Stimulated activated CD8-positive, alpha-beta memory T cell treated with anti-CD3 and anti-CD28 coated beads, Interleukin-15, amount 100 ng/mL, for 1 hour (primary cell): ENCODE results near the gene IL34.
"Not testable (repeated sequence)": the region's sequence is repeated elsewhere in the genome, so short reads cannot be mapped to it uniquely, and the experiment has no call there.

Source experiments
- DNase-seq: peaks from one replicate; pipeline ENCODE4 v3.0.0-alpha.2; 2020; ENCODE audit warnings: low read depth

The IL34 gene

DNA sequence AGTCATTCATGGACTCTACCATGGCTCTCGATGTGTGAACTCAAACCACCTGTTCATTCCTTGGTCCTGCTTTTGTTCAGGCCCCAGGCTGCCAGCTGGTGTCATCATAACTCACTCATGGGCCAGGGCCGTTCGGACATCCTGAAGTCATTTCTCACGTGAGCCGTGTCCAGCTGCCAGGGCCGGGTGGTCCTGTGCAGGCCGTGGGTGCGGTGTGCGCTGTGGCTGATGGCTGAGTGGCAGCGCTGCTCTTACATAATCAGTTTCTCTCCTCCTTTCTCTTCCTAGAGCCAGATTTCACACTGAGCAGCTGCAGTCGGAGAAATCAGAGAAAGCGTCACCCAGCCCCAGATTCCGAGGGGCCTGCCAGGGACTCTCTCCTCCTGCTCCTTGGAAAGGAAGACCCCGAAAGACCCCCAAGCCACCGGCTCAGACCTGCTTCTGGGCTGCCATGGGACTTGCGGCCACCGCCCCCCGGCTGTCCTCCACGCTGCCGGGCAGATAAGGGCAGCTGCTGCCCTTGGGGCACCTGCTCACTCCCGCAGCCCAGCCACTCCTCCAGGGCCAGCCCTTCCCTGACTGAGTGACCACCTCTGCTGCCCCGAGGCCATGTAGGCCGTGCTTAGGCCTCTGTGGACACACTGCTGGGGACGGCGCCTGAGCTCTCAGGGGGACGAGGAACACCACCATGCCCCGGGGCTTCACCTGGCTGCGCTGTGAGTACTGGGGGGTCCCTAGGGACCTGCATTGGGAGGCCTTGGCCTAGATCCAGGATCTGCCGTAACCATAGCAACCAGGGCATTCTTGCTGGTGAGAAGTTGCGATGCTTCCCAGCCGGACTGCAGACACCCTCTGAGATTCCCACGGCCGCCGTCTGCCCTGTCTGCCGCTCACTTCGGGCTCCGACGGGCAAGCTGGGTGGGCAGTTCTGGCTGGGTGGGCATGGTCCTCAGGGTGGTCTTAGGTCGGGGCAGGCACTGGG is at the start of gene IL34:
Gene IL34 (plus strand): TSS at position 300 of the 982 bp plus-strand sequence. CDS start 389 bp downstream, at position 689.
- no peak for DNase-seq

DNA sequence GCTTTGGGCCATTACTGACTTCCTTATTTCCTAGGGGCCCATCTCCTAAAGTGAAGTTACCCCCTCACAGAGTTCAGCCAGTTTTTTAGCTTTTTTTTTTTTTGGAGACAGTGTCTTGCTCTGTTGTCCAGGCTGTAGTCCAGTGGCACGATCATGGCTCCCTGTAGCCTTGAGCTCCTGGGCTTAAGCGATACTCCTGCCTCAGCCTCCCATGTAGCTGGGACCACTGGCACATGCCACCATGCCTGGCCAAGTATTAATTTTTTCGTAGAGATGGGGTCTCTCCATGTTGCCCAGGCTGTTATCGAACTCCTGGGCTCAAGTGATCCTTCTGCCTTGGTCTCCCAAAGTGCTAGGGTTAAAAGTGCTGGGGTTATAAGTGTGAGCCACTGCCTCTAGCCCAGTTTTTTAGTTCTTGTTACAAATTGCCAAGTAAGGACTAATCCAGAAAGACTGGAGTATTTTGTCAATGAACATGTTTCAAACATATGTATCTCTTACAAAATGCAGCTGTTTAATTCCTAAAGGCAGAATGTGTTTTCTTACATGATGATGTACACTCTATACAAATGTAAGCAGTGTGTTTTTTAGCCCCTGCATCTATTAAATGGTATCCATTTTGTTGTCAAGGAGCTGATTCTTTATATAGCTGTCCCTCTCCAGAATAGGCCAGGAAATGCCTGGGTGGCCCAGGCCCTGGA is 49.1 kb upstream of the IL34 start:
- DNase-seq = no peak

DNA sequence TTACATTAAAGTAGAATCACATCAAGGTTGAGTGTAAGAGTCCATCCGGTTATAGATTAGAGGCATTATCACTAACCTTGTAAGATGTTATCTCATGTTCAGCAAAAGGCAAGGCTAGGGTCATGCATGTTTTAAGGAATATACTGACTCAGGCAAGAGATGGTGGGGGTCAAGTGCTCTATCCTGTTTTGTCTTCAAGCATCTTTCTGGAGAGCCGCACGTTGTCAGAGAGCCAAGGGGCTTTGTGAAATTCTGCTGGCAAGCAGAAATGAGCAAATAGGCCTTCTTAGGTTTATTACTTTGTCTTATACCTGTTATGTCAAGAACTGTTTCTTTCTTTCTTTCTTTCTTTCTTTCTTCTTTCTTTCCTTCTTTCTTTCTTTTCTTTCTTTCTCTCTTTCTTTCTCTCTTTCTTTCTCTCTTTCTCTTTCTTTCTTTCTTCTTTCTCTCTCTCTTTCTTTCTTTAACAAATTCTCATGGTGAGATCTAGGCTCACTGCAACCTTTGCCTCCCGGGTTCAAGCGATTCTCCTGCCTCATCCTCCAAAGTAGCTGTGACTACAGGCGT is 47.3 kb upstream of the IL34 start:
- no peak for DNase-seq

- no peak for DNase-seq
These were observed 45.6 kb upstream of the IL34 start for GRCh38 chr16:70600730-70601129.

DNA sequence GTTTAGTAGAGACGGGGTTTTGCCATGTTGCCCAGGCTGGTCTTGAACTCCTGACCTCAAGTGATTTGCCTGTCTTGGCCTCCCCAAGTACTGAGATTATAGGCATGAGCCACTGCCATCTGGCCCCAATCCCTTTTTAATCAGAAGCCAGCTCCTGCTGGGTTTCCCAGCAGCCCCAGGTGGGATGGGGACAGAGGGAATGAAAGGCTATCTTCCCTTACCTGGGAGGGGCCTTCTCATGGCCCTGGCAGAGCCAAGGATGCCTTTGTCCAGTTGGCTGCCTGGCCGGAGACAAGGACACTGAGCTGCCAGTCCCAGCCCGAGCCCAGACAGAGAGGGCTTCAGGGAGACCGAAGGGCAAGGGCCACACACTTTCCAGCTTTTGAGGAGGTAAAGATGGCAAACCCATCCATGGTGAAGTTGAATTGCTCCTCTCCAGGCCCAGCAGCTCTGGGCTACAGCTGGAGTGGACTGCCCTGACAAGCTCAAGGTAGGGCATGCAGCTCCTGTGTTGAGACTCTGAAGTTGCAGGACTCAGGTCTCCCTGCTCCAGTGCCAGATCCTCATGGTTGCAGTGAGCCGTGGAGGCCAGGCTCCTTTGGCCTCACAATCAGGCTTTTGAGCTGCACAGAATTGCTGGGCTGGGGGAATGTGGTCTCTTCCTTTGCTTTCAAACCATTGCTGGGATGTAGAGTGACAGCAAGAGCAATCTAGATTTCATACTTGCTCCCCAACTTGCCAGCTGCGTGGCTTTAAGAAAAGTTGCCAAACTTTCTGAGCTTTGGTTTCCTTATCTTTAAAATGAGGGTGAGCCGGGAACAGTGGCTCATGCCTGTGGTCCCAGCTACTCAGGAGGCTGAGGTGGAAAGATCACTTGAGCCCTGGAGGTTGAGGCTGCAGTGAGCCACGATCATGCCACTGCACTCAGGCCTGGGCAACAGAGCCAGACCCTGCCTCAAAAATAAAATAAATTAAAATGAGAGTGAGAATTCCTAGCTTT is 44.5 kb upstream of the IL34 start:
- no peak for DNase-seq

- DNase-seq = no peak
These were observed 43.5 kb upstream of the IL34 start for GRCh38 chr16:70602831-70603230.

GRCh38 chr16:70604407-70605282 is 41.7 kb upstream of the IL34 start:
- no peak for DNase-seq

DNA sequence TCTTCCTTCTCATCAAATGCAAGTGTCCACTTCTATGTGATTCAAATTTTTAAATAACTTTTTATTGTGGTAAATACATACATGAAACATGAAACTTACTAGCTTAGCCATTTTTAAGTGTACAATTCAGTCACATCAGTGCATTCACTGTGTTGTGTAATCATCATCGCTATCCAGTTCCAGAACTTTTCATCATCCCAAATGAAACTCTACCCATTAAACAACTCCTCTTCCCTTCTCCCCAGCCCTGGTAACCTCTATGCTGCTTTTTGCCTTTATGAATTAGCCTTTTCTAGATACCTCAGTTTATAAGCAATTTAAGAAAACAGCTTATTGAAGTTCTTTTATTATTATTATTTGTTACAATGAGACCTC is 41.1 kb upstream of the IL34 start:
- DNase-seq = no peak

DNA sequence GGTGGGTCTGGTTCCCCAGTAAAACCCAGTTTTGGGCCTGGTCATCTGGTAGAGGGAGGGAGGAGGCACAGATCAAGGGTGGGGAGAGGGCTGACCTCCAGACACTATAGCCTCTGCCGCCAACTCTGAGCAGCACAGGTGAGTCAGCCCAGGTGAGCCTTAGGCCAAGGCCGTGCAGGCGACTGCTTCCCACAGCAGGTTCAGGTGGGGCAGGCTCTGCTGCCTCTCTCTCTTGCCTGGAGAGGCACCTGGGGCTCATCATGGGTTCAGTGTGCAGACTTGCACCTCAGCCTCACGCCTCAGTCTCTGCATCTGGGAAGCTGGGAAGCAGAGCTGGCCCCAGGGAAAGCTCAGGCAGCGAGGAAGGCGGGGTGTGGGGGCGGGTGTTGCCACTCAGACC is 37.8 kb upstream of the IL34 start:
- DNase-seq = no peak

DNA sequence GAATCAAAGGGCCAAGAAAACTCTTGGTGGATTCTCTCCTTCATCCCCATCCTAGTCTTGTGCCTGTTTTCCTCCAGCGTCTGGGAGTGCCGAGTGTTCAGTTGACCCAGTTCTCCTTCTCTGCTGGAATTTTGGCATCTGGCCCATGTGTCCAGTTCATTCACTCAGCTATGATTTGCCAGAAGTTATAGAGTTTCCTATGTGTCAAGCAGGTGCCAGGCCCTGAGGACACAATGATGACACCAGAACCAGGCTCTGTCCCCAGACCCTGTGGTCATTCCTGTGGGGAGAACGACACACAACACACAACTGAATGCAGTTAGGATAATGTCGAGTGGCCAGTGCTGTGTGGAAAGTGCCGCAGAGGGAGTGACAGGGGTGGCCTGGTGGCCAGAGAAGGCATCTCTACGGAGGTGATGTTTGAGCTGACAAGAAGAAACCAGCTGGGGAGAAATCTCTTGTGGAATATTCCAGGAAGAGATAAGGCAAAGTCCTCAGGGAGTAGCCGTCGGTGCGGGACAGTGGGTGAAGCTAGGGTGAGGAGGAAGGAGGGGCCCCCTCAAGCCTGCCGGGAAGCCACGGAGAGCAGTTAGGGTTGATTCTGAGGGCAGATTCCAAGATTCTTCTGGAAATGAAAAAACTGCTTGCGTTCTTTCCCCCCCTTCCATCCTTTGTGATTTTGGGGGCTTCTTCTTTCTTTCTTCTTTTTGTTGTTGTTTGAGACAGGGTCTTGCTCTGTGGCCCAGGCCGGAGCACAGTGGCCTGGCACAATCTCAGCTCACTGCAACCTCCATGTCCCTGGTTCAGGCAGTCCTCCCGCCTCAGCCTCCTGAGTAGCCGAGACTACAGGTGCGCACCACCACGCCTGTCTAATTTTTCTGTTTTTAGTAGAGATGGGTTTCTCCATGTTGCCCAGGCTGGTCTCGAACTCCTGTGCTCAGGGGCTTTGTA is 35.8 kb upstream of the IL34 start:
- DNase-seq = no peak

DNA sequence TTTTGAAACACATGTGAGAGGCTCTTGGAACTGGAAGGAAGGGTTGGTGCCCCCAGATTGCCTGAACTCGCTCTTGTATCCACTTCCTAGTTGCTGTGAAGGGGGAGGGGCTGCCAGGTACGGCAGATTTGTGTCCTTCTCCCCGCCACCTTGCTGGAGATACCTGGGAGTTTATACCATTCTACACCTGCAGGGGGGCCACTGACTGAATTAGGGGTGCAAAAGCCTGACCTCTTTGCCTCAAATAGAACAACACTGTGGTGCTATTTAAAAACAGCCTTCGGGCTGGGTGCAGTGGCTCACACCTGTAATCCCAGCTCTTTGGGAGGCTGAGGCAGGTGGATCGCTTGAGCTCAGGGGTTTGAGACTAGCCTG is 35.1 kb upstream of the IL34 start:
- DNase-seq = no peak

DNA sequence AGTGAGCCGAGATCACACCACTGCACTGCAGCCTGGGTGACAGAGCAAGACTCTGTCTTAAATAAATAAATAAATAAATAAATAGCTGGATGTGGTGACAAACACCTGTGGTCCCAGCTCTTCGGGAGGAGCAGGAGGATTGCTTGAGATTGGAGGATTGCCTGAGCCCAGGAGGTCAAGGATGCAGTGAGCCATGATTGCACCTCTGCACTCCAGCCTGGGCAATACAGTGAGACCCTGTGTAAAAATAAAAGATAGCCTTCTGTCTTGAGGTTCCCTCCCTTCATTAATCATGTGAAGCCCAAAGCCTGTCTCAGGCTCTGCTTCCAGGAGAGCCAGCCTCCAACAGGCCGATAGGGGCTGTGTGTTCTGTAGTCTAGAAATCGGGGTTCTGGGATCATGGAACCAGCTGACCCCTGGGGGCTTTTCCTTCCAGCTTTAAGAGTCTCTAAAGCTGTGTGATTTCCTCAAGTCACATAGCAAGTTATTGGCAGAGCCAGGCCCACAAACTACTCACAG is 34.5 kb upstream of the IL34 start:
- DNase-seq = no peak

- no peak for DNase-seq
These were observed 33.4 kb upstream of the IL34 start for GRCh38 chr16:70612931-70613330.

- DNase-seq = no peak
These were observed 32.0 kb upstream of the IL34 start for GRCh38 chr16:70614208-70614951.

DNA sequence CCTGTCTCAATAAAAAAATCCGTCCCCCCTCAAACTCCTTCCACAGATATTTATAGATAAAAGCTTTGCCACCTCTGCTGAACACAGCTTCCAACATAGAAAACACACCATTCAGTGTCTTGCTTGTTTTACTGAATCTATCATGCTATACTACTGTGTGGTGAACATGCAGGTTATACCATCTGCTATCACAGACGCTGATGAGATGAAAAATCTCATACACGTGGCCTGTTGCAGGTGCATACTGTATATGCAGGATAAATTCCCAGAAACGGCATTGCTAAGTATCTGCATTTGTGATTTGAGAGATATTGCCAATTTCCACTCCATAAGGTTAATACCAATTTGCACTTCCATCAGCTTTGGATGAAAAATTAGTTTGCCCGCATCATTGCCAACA is 30.4 kb upstream of the IL34 start:
- DNase-seq = no peak

- DNase-seq = not testable (repeated sequence)
These were observed 24.5 kb upstream of the IL34 start for GRCh38 chr16:70621864-70622263.

DNA sequence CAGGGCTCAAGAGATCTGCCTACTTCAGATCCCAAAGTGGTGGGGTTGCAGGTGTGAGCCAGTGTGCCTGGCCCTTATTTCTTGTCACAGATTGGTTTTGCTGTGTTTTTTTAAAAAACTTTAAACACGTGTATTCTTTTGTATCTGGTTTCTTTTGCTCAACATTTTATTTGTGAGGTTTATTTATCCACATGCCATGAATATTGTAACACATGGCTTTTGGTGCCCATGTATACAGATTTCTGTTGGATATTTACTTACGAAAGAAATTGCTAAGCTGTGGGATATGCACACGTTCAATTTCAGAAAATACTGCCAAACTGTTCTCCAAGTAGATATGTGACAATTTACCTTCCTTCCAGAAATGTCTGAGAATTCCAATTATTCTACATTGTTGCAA is 18.7 kb upstream of the IL34 start:
- DNase-seq = no peak

DNA sequence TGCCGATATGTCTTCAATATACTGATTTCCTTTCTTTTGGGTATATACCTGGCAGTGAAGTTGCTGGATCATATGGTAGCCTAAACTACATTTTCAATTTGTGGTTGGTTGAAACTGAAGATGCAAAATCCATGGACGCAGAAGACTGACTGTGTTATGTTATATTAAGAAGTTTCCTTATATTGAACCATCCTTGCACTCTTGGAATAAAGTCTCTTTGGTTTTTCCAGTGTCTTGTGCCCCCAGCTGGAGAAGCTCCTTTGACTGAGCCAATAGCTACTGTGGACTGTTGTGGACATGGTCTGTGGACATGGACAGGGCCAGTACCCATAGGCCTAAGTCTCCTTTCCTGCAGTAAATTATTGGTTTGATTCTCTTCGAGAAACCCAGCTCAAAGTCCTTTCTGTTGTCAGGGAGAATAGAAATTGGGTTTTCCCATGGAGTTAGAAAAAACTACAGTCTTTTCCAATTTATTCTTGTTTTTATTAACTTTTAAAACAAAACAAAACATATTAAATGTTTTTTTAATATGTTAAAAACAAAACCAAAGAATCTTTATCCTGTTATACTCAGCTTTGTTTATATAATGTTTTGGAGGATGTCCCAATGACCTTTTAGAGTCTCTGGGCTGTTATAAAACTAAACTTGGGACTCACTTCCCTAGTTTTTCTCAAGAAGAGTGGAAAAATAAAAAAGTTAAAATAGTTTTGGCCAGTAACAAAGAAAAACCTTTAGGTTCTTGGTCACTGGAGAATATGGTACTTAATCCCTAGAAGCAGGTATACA is 15.2 kb upstream of the IL34 start:
- DNase-seq = no peak
